ENCODE data around the gene TRAP1.

DNA sequence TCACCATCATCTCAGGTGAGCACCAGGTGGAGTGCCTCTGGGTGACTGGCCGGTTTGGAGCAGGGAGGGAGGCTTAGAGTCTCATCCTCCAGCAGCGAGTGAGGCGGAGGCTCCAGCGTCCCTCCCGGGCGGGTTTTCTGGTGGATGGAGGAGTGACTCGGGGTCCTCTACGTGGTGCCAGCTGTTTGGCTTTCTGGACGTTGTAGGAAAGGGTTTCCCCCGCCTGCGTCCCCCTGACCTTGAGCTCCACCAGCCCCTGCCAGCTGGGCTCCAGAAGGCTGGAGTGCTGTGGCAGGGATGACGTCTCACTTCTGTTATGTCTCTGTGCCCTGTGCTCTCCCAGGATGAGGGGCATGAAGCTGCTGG, 62.3 kb downstream of the TRAP1 start:
- TF ChIP-seq POLR2A (IDR thresholded peaks at IDR 0.05): no peak
- TF ChIP-seq, protein P1, sequence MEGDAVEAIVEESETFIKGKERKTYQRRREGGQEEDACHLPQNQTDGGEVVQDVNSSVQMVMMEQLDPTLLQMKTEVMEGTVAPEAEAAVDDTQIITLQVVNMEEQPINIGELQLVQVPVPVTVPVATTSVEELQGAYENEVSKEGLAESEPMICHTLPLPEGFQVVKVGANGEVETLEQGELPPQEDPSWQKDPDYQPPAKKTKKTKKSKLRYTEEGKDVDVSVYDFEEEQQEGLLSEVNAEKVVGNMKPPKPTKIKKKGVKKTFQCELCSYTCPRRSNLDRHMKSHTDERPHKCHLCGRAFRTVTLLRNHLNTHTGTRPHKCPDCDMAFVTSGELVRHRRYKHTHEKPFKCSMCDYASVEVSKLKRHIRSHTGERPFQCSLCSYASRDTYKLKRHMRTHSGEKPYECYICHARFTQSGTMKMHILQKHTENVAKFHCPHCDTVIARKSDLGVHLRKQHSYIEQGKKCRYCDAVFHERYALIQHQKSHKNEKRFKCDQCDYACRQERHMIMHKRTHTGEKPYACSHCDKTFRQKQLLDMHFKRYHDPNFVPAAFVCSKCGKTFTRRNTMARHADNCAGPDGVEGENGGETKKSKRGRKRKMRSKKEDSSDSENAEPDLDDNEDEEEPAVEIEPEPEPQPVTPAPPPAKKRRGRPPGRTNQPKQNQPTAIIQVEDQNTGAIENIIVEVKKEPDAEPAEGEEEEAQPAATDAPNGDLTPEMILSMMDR (IDR thresholded peaks at IDR 0.05): no peak
- no peak for TF ChIP-seq POLR2AphosphoS5 (IDR thresholded peaks at IDR 0.05)

Measured in suprapubic skin (tissue), 4 donors.